ENCODE data around the gene KLF5.

DNA sequence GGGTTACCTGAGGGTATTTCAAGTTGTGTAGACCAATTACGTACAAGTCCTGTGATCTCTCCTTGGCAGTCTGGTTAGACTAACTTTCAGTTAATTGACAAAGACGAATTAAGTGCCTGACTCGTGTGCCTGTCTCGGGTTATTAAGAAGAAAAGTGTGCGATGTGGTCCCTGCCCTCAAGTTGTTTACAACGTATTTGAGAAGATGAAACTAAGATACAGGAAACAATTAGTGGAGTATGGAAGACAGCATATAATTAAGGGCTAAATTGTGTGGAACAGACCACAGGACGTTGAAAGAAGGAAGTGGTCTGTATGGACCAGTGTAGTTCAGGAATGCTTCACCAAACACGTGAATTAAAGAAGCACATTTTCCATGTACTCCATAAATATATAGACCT lies 49.2 kb downstream of the KLF5 start:
- TF ChIP-seq CTCF (IDR thresholded peaks at IDR 0.05 in 4 of 5, conservative IDR thresholded peaks at IDR 0.05 in 1 of 5) = no peak
- no peak for TF ChIP-seq POLR2A (IDR thresholded peaks at IDR 0.05)
